HuH-7 (cell line): ENCODE results near the gene BCL2L13.
"Not testable (repeated sequence)": the region's sequence is repeated elsewhere in the genome, so short reads cannot be mapped to it uniquely, and the experiment has no call there.

Experiments used
- DNase-seq: peaks from one replicate; pipeline ENCODE4 v3.0.0; 2011; ENCODE audit warnings: low spot score

BCL2L13 gene

DNA sequence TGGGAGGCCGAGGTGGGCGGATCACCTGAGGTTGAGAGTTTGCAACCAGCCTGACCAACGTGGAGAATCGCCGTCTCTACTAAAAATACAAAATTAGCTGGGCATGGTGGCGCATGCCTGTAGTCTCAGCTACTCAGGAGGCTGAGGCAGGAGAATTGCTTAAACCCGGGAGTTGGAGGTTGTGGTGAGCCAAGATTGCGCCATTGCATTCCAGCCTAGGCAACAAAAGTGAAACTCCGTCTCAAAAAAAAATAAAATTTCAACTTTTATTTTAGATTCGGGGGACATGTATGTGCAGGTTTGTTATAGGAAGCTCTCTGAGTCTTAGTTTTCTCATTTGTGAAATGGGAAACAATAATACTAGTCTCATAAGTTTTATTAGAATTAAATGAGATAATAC lies 58.6 kb downstream of the BCL2L13 start:
- not testable (repeated sequence) for DNase-seq

DNA sequence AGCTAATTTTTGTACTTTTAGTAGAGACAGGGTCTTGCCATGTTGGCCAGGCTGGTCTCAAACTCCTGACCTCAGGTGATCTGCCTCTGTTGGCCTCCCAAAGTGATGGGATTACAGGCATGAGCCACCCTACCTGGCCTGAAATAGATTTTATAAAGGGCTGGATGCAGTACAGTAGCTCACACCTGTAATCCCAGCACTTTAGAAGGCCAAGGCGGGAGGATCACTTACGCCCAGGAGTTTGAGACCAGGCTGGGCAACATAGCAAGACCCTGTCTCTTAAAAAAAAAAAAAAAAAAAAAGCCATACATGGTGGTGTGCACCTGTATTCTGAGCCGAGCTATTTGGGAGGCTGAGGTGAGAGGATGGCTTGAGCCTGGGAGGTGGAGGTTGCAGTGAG lies 59.7 kb downstream of the BCL2L13 start:
- DNase-seq = not testable (repeated sequence)

DNA sequence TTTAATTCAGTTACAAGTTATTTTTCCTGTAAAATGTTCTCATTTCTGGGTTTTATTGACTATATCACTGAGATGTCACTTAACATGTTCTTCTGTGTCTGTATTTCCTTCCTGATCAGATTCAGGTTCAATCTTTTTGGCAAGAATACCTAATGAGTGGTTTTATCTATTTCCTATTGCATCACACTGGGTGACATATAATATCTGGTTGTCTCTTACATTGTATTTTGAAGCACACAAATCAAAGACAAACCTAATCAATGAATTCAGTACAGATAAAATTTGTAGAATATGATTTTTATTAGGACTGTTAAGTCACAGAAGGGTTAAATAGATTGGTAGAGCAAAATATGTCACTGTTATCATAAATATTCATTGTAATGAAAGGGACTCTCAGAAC lies 60.4 kb downstream of the BCL2L13 start:
- no peak for DNase-seq

DNA sequence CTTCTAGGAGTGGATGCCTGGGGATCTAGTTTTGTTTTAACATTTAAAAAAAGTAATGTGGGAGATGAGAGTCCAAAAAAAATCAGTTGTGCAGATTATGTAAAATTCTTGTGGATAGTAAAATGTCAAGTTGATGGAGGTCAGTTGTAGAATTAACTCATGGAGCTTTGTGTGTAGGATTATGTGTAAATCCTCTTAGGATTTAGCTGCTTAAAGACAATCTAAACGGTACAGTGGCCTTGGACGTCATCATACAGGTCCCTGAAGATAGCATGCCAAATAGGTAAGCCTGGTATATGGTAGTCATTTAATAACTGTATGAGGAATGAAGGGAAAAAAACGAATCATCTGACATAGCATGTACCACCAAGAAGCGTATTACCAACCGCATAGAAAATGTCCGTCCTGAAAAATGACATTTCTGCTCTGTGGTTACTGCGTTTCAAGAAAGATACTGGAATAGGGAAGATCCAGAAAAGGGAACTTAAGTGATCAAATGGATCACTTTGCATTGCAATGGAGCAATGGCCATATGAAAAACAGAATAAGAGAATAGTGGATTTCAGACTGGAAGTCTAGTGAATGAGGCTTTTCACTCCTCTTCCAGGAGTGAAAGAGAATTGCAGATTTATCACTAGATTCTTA lies 61.3 kb downstream of the BCL2L13 start:
- no peak for DNase-seq

DNA sequence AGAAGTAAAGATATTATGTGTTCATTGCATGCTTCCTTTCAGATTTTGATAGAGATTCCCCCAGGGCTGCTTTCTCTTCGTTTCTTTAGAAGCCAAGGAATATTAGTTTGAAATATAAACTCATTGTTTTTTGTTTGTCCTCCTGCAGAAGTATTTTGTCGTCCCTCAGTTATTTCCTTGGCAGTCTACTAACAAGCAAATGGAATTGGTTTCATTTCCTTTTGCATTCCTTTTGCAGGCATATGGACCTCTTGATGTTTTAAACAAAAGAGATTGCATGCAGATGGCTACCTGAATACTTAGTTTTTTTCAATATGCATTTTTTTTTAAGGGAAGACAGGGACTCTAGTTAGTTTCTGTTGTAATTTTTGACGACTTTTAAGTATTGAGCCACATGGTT lies 62.2 kb downstream of the BCL2L13 start:
- no peak for DNase-seq

DNA sequence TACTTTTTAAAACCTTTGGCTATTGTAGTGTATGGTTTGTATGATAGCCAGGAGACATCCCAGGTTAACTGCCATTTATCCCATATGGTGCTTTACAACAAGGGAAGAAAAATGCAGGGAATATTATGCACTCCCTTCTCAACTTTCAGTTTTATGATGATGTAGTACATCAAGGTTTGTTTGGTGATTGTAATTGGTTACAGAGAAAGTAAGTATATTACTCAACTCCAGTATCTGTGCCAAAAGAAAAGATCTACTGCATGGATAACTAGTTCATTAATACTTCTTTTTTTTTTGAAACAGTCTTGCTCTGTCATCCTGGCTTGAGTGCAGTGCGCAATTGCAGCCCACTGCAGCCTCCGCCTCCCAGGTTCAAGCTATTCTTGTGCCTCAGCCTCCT lies 65.3 kb downstream of the BCL2L13 start:
- no peak for DNase-seq

DNA sequence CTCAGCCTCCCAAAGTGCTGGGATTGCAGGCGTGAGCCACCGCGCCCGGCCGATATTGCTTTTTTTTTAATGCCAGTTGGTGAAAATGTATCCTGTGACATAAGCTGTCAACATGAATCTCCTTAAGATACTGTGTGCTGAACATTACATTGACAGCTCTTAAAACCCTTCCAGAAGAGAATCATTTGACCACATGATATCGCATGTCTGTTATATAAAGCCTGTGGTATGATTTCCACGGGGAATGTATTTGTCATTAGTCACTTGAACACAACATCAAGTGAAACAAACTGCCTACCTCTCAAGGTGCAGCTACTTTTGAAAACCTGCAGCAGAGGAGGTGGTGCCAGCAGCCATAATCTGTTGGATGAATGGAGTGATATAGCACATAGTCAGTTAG lies 67.0 kb downstream of the BCL2L13 start:
- DNase-seq = no peak

DNA sequence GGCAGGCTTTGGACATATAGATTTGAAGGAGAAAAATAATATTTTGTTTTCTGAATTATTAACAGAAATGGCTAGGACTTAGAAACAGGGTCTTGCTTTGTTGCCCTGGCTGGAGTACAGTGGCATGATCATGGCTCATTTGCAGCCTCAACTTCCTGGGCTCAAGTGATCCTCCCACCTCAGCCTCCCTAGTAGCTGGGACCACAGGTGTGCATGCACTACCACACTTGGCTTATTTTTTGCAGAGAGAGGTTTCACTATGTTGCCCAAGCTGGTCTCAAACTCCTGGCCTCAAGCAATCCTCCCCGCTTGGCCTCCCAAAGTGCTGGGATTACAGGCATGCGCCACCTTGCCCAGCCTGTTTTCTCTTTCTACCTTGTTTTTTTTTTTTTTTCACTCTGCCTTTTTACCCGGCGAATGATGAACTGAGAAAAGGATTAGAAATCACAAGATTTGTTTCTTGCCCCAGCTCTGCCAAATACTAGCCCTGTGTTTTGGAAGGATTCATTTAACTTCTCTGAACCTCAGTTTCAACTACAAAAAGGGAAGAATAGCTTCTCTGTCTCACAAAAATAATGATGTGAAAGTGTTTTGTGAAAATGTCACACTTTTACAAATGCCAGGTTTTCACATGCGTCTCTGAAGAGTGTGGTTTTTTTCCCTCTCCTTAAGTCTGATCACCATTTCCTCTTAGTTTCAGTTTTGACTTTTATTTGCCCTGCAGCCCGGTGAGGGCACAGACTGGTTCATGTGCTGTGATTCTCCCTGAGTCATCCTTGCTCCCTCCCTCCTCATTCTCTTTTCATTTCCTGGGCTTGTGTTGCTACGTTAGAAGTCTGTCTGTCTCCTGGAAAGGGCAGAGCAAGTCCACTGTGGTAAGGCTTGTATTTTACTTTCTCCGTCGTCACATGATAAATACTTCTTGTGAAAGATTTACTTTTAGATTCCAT lies 67.7 kb downstream of the BCL2L13 start:
- DNase-seq = peak; percentile 23

DNA sequence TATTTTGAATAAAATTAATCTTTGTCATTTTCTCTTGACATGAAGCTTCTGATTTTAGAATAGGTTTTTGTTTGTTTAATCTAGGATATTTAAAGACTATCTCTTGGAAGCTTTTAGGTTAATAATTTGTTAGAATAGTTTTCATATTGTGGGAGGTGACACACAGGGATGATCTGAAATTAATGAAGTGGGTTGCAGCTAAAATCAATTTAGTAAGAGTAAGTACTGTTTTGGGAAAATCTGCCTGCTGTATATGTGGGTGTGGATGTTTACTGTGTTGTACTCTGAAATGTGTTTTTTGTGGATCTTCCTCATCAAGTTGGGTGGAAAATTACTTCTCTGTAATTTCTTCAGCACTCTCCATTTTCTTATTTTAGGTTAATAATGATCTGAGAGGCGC lies 68.4 kb downstream of the BCL2L13 start:
- no peak for DNase-seq

DNA sequence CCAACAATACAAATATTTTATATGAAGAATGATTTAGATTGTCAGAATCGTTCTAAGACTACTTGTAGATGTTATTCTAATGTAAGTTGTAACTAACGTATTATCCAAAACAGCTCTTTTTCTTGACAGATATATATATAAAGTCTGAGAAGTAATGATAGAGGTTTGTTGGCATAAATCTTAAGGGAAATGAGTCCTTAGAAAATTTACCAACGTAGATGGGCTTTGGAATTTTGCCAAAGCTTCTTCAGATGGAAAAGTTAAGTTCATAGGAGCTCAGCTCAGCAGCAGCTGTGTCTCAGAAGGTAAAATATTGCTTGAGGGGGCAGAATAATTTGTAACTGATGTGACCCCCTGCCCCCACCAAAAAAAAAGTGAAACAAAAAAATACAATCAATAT lies 69.0 kb downstream of the BCL2L13 start:
- no peak for DNase-seq

DNA sequence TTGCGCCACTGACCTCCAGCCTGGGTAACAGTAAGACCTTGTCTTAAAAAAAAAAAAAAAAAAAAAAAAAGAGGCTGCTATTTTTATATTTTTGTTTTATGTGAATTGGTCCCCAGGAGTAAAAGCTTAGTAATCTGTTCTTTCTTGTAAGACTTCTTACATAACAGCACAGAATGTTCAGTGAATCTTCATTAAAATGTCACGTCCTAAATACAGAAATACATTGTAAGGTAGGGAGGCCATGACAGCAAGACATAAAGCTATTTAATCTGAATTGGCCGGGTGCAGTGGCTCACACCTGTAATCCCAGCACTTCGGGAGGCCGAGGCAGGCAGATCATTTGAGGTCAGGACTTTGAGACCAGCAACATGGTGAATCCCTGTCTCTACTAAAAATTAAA lies 71.5 kb downstream of the BCL2L13 start:
- DNase-seq = no peak

DNA sequence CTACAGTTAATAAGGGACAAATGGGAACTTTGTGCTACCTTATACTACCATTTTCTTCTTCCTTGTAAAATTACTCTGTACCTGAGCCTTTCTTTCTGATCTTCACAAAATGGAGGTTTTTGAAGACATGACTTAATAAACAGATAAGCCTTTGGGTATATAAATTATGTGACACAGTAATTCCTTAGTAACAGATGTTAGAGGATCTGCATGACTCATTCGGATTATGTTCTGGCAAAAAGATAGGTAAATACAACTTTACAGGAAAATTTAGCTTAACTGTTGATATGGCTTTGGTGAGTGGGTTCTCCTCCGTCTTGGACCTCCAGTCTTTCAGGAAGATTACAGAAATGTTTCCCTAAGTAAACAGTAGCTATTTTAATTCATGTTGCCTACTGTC lies 73.9 kb downstream of the BCL2L13 start:
- DNase-seq = no peak

DNA sequence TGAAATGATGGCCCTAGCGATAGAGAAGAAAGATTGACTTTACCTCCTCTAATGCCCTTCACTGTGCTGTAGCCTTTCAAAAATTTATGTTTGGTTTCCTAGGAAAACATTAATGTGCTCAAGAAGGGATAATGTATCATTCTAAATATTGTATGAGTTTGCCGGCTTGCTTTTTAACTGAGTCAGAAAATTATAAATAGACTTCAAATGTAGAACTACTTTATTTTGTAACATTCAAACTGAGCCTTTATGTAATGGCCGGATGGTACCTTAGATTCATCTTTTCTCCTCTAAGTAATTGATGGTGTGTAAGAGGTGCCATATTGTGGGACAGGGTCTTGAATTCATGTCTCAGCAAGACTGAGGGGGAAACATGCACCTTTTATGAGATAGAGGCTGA lies 78.0 kb downstream of the BCL2L13 start:
- DNase-seq = no peak

DNA sequence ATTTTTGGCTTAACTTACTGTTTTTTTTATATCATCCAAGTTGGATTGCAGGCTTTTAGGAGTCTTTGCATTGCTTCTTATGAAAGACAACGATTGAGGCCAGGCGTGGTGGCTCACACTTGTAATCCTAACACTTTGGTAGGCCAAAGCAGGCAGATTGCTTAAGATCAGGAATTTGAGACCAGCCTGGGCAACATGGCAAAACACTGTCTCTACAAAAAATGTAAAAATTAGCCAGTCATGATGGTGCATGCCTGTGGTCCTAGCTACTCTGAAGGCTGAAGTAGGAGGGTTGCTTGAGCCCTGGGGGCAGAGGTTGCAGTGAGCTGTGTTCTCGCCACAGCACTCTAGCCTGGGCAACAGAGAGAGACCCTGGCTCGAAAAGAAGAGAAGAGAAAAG lies 79.2 kb downstream of the BCL2L13 start:
- DNase-seq = no peak

DNA sequence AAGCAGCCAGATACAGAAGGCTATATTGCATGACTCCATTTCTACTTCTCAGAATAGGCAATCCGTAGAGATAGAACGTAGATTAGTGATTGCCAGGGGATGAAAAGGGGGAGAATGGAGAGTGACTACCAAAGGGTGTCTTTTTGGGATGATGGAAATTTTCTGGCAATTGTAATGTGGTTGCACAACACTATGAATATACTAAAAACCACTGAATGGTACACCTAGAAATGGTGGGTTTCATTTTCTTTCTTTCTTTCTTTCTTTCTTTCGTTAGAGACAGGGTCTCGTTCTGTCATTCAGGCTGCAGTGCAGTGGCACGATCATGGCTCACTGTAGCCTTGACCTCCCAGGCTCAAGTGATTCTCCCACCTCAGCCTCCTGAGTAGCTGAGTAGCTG lies 81.4 kb downstream of the BCL2L13 start:
- DNase-seq = no peak

DNA sequence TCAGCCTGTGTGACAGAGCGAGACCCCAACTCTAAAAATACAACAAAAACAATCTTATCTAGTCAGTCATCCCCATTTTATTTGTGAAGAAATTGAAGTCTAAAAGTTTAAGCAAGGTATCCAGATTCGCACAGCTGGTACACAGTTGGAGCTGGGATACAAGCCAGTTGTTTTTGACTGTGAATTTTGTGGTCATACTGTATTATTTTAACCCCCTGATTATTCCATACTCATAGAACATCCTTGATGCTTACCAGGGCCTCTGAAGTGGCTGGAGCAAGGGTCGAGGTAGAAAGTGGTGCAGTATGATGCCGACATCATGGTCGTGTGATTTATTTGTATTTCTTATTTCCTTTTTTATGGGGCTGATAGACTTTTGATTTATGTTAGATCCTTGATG lies 85.7 kb downstream of the BCL2L13 start:
- no peak for DNase-seq

DNA sequence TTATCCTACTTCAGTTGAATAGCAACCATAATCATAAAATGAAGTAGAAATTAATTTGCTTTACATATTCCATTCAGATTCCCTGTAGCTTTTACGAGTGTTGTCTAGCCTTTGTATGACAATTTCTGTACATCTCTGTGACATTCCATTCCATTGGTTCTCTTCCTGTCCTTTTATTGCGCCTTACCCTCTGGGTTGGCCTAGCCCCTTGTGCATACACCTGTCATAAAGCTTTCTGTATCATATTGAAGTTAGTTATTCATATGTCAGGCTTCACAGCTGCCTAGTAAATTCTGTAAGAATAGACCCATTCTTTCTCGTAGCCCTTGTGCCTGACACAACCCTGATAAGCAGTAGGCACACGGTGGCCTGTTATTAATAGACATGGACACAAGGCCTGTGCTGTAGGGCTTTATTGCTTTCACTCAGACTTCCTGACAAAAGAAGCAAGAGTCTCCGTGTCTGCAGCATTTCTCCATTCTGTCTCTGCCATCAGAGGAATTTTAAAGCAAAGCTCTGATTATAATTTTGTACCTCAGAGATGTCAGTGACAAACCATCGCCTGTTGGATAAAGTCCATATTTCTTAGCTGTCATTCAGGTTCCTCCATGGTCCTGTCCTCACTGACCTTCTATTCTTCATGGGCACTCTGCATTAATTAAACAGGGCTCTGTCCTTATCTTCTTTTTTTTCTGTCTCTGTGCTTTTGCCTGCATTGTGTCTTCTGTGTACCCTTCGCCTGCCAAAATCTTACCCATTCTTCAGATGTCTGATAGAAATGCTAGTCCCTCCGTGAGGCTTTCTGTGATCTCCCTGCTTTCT lies 86.3 kb downstream of the BCL2L13 start:
- no peak for DNase-seq

DNA sequence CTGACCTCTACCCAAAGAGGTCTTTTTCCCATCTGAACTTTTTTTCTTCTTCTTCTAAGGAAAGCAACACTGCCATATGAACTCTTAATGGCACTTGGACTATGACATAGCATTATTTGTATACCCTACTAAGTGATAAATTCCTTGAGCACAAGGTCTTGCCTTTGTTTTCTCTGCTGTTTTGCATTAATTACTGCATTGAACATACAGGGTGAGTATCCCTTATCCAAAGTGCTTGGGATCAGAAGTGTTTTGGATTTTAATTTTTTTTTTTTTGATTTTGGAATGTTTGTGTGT lies 86.9 kb downstream of the BCL2L13 start:
- DNase-seq = no peak

DNA sequence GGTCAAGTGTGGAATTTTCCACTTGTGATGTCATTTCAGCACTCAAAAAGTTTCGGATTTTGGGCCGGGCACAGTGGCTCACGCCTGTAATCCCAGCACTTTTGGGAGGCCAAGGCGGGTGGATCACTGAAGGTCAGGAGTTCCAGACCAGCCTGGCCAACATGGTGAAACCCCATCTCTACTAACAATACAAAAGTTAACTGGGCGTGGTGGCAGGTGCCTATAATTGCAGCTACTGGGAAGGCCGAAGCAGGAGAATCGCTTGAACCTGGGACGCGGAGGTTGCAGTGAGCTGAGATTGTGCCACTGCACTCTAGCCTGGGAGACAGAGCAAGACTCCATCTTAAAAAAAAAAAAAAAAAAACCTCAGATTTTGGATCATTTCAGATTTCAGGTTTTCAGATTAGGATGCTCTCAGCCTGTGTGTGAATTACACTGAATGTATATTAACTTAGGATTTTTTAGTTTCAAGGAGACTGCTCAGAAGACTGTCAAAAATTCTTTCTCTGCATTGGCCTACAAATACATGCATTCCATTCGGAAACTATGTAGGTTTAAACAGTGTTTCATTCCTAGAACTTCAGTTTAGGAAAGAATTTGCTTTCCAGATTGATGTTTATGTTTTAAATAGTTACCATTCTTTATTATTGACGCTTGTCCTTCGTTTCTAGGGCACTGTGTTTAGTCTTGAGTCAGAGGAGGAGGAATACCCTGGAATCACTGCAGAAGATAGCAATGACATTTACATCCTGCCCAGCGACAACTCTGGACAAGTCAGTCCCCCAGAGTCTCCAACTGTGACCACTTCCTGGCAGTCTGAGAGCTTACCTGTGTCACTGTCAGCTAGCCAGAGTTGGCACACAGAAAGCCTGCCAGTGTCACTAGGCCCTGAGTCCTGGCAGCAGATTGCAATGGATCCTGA lies 87.7 kb downstream of the BCL2L13 start:
- no peak for DNase-seq

DNA sequence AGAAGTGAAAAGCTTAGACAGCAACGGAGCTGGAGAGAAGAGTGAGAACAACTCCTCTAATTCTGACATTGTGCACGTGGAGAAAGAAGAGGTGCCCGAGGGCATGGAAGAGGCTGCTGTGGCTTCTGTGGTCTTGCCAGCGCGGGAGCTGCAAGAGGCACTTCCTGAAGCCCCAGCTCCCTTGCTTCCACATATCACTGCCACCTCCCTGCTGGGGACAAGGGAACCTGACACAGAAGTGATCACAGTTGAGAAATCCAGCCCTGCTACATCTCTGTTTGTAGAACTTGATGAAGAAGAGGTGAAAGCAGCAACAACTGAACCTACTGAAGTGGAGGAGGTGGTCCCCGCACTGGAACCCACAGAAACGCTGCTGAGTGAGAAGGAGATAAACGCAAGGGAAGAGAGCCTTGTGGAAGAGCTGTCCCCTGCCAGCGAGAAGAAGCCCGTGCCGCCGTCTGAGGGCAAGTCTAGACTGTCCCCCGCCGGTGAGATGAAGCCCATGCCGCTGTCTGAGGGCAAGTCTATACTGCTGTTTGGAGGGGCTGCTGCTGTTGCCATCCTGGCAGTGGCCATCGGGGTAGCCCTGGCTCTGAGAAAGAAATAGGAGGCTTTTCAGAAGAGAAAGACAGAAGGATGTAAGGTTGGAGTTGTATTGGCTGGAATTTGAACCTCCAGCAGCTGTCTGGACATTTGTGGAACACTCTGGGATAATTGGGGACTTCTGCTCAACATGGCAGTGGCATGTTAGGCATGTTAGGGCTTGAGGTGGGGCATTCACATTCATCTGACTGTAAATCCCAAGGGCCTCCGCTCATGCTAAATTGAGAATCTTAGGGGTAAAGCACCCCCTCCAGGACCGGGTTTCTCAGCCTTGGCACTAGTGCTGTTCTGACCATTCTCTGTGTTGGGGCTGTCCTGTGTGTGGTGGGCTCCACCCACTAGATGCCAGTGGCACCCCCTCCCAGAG lies 88.7 kb downstream of the BCL2L13 start:
- DNase-seq = no peak

DNA sequence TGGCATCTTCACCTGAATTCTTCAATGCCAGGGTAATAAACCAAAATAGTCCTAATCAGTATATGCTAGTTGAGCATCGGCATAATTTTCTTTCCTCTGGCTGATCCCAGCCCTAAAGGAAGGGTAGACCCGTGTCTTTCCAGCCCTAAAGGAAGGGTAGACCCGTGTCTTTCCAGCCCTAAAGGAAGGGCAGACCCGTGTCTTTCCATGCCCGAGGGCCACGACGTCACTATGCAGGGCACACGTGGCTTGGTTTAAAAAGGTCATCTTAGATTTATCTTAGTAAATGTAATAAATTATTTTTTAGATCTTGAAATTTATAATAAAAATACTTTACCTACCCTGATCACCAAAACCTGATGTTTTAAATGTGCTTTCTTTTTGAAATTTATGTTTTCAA lies 90.2 kb downstream of the BCL2L13 start:
- no peak for DNase-seq
